Stimulated activated CD8-positive, alpha-beta memory T cell treated with anti-CD3 and anti-CD28 coated beads, Interleukin-2, amount 100 ng/mL, for 48 hours (primary cell): Measurements from ENCODE around the gene MRPL17.
A peak's percentile ranks its signal among the peaks of the same experiment; 100 is the strongest.

ENCODE experiments used
- DNase-seq, 2 donors: peaks; one replicate each; pipeline ENCODE4 v3.0.0-alpha.2; 2020; ENCODE audit warnings: low read depth in 2 of 2

Gene MRPL17

GRCh38 chr11:6654281-6655019 lies 28.7 kb downstream of the MRPL17 start:
- no peak for DNase-seq

- DNase-seq, result no peak
Observed at GRCh38 chr11:6653656-6654055, 29.5 kb downstream of the MRPL17 start.

GRCh38 chr11:6653097-6653496 lies 30.0 kb downstream of the MRPL17 start:
- no peak for DNase-seq

GRCh38 chr11:6652182-6652581 lies 31.0 kb downstream of the MRPL17 start:
- no peak for DNase-seq

GRCh38 chr11:6650980-6651379 lies 32.2 kb downstream of the MRPL17 start:
- peak in 1 of 2 donors; percentile 39 for DNase-seq

- no peak for DNase-seq
Observed at GRCh38 chr11:6650104-6650503, 33.0 kb downstream of the MRPL17 start.

- no peak for DNase-seq
Observed at GRCh38 chr11:6648501-6648900, 34.6 kb downstream of the MRPL17 start.

- DNase-seq, result no peak
Observed at GRCh38 chr11:6647836-6648235, 35.3 kb downstream of the MRPL17 start.

GRCh38 chr11:6646918-6647679 lies 36.0 kb downstream of the MRPL17 start:
- no peak for DNase-seq

GRCh38 chr11:6646576-6646917 lies 36.6 kb downstream of the MRPL17 start:
- DNase-seq, result no peak

GRCh38 chr11:6646071-6646470 lies 37.1 kb downstream of the MRPL17 start:
- no peak for DNase-seq

GRCh38 chr11:6642957-6643356 lies 40.2 kb downstream of the MRPL17 start:
- no peak for DNase-seq

GRCh38 chr11:6640985-6641701 lies 42.0 kb downstream of the MRPL17 start:
- DNase-seq, result no peak

GRCh38 chr11:6640036-6640984 lies 42.8 kb downstream of the MRPL17 start:
- no peak for DNase-seq

- no peak for DNase-seq
Observed at GRCh38 chr11:6638429-6638828, 44.7 kb downstream of the MRPL17 start.

GRCh38 chr11:6637871-6638270 lies 45.3 kb downstream of the MRPL17 start:
- DNase-seq, result no peak

GRCh38 chr11:6636480-6636879 lies 46.7 kb downstream of the MRPL17 start:
- no peak for DNase-seq

GRCh38 chr11:6635082-6635932 lies 47.8 kb downstream of the MRPL17 start:
- no peak for DNase-seq

GRCh38 chr11:6634534-6634933 lies 48.6 kb downstream of the MRPL17 start:
- no peak for DNase-seq
